GM06990 (cell line): ENCODE results near the gene LNX2.

Experiments
- DNase-seq: peaks from one replicate; pipeline ENCODE4 v3.0.0-alpha.2; 2011; ENCODE audit not compliant: insufficient read length; ENCODE audit errors: extremely low read depth
- H3K27me3 ChIP-seq: replicated peaks from 2 replicates; pipeline ENCODE4 v1.6.0; 2011; ENCODE audit warnings: low read length; ENCODE audit not compliant: control insufficient read depth, insufficient read depth
- H3K36me3 ChIP-seq: 2 replicates; pipeline ENCODE4 v1.5.1; 2011; ENCODE audit warnings: low read length; ENCODE audit not compliant: control insufficient read depth, insufficient read depth
- H3K4me3 ChIP-seq: replicated peaks from 2 replicates; pipeline ENCODE4 v1.5.1; 2011; ENCODE audit warnings: low read depth, mild to moderate bottlenecking, control low read depth, low read length
- CTCF ChIP-seq: IDR thresholded peaks from 2 replicates; pipeline ENCODE4 v1.5.1; 2011; ENCODE audit warnings: low read length, control low read depth, mild to moderate bottlenecking, inconsistent platforms; ENCODE audit not compliant: insufficient read depth, poor library complexity, severe bottlenecking

LNX2 gene

GRCh38 chr13:27624071-27624470 lies 3.7 kb upstream of the LNX2 start:
- no peak for DNase-seq
- Histone ChIP-seq H3K36me3 (no peaks in the 10 kb centered on the region; the same call in none of the 2 replicates), H3K27me3 (no peaks in the 10 kb centered on the region), H3K4me3 (no peak overlapping the region)
- no peak for TF ChIP-seq CTCF

- Histone ChIP-seq H3K36me3 (no peaks in the 10 kb centered on the region; the same call in none of the 2 replicates), H3K4me3 (peak overlapping the region; percentile 67), H3K27me3 (no peaks in the 10 kb centered on the region)
- no peak for DNase-seq
- no peak for TF ChIP-seq CTCF
These were observed 2.6 kb upstream of the LNX2 start for GRCh38 chr13:27622881-27623280.

DNA sequence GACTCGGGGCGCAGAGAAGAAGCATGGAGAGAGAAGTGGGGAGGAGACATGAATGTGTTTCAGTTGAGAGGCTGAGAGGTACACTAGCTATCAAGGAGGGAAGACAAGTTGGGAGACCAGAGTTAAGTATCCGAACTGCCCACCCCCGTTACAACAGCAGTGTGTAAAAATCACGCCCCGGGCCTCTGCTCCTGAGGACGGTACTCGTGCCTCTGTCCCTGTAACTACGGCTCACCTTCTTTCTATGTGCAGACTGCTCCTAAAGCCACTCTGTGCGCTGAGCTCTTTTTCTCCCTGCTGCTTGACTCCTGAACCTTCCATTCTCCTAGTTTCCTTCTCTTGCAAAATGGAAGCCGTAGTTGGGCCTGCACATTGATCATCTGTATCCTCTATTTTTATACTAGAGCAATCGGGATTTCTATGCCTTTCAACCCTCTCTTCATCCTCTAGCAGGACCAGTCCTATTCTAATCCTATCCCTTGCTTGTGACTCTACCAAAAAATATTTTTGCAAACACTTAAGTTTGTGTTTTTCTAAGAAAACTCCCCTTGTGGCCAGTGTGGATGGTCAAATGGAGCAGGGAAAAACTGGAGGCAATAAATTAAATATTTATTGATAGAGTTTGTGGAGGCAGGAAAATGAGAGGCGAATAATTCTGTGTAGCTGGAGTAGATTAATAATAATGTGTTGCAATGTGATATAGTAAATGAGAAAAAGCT lies 1.9 kb upstream of the LNX2 start:
- Histone ChIP-seq H3K27me3 (no peaks in the 10 kb centered on the region), H3K36me3 (no peaks in the 10 kb centered on the region; the same call in none of the 2 replicates), H3K4me3 (peak overlapping the region; percentile 67)
- no peak for TF ChIP-seq CTCF
- DNase-seq, result no peak

DNA sequence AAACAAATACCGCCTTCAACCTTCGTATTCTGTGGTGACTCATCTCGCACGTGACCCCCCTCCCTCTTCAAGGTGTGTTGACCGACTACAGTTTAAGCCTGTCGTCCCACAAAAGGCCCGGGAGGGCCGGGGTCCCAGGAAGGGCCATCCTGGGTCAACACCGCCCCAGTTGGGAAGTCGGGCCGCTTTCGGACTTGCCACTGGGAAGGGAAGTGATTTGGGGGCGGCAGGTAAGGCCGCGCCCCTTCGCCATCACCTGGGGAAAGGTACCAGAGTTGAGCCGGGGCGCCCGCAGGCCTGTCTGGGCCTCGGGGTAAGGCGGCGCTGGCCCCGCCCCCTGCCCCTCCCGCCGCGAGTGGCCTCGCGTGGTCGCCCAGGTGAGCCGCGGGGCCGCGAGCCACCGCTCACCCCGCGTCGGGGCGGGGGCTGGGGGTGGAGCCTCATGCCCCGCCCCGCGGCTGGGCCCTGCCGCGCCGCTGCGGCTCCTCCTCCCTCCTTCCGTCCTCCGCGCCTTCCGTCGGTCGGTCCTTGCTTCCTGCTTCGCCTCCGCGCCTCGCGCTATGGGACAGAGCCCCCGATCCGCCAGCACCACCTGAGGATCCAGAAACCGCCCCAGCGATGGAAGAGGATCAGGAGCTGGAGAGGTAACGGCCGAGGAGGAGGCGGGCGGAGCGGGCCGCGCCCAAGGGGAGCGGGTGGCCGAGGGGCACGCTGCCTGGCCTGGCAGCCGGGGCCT lies 1.2 kb upstream of the LNX2 start, which contains the start of gene POLR1D:
TSS of gene POLR1D (plus strand) at position 527 of the 736 bp plus-strand sequence. CDS start at position 619, 92 bp downstream.
- Histone ChIP-seq H3K27me3 (no peaks in the 10 kb centered on the region), H3K36me3 (no peaks in the 10 kb centered on the region; the same call in 1 of the 2 replicates), H3K4me3 (peak within 1 kb of the TSS; percentile 67)
- no peak for TF ChIP-seq CTCF
- DNase-seq, result peak; percentile 91

DNA sequence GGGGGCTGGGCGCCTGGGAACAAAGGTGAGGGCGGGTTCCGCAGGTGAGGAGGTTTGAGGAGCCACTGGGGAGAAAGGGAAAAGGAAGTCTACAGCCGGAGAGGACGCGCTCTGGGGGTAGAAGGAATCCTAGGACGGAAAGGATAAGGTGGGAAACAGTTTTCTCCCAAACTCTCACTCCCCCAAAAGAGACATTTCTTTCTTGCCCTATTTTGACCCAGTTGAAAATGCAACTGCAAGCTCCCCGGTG lies 712 bp upstream of the LNX2 start:
- no peak for TF ChIP-seq CTCF
- H3K27me3 ChIP-seq, result no peaks in the 10 kb centered on the region
- H3K36me3 ChIP-seq, result no peaks in the 10 kb centered on the region
- H3K4me3 ChIP-seq, result peak overlapping the region; percentile 67
- no peak for DNase-seq
